HCEC 1CT (cell line): ENCODE data around the gene ARHGEF7.

ENCODE experiments used
- DNase-seq: peaks from one replicate; pipeline ENCODE4 v3.0.0-alpha.2; 2017

The ARHGEF7 gene

GRCh38 chr13:111282997-111283396 is 167.9 kb downstream of the ARHGEF7 start:
- no peak for DNase-seq

GRCh38 chr13:111283457-111283856 is 168.3 kb downstream of the ARHGEF7 start:
- DNase-seq, result no peak

GRCh38 chr13:111283991-111284390 is 168.9 kb downstream of the ARHGEF7 start:
- DNase-seq, result no peak

GRCh38 chr13:111284565-111284964 is 169.5 kb downstream of the ARHGEF7 start:
- DNase-seq, result no peak

- no peak for DNase-seq
Measured at GRCh38 chr13:111286162-111286561, 171.1 kb downstream of the ARHGEF7 start.

GRCh38 chr13:111286749-111287148 is 171.6 kb downstream of the ARHGEF7 start:
- DNase-seq, result no peak

- DNase-seq, result no peak
Measured at GRCh38 chr13:111287201-111287600, 172.1 kb downstream of the ARHGEF7 start.

GRCh38 chr13:111288276-111288675 is 173.2 kb downstream of the ARHGEF7 start:
- no peak for DNase-seq

GRCh38 chr13:111289251-111289650 is 174.1 kb downstream of the ARHGEF7 start:
- no peak for DNase-seq

- no peak for DNase-seq
Measured at GRCh38 chr13:111291908-111292307, 176.8 kb downstream of the ARHGEF7 start.

GRCh38 chr13:111292710-111293485 is 177.8 kb downstream of the ARHGEF7 start:
- DNase-seq, result no peak

GRCh38 chr13:111295886-111296285 is 180.8 kb downstream of the ARHGEF7 start:
- no peak for DNase-seq

GRCh38 chr13:111296417-111296816 is 181.3 kb downstream of the ARHGEF7 start:
- no peak for DNase-seq

- no peak for DNase-seq
Measured at GRCh38 chr13:111298214-111298975, 183.3 kb downstream of the ARHGEF7 start.

- no peak for DNase-seq
Measured at GRCh38 chr13:111302045-111302726, 187.1 kb downstream of the ARHGEF7 start.

- DNase-seq, result no peak
Measured at GRCh38 chr13:111303559-111303958, 188.4 kb downstream of the ARHGEF7 start.

GRCh38 chr13:111304041-111304544 is 189.0 kb downstream of the ARHGEF7 start:
- DNase-seq, result no peak

- no peak for DNase-seq
Measured at GRCh38 chr13:111304603-111305289, 189.6 kb downstream of the ARHGEF7 start.

GRCh38 chr13:111312944-111313590 is 198.0 kb downstream of the ARHGEF7 start:
- DNase-seq, result no peak

- no peak for DNase-seq
Measured at GRCh38 chr13:111313911-111314425, 198.9 kb downstream of the ARHGEF7 start.

- DNase-seq, result no peak
Measured at GRCh38 chr13:111314852-111315251, 199.7 kb downstream of the ARHGEF7 start.
